ENCODE data around the gene DNAH1. TPM values are rescaled to one million over a fixed set of nuclear protein-coding genes. Genes with fewer than 3 reads are reported as not detected.
"Not testable (repeated sequence)": the region's sequence is repeated elsewhere in the genome, so short reads cannot be mapped to it uniquely, and the experiment has no call there.

DNAH1 gene
- total and polyA plus RNA-seq, 3 donors from 2014 or later, result 40.0 to 50.4 (median 49.1) TPM

- H3K4me3 ChIP-seq, result no peak overlapping the region
- intact Hi-C loops (cut with DNase I; ENCODE audit: low total_unique reads), result no loop called here
- TF ChIP-seq CTCF (IDR thresholded peaks at IDR 0.05) (no peak), POLR2A (IDR thresholded peaks at IDR 0.05) (no peak)
- H3K27ac ChIP-seq, result peak overlapping the region; percentile 88 to 99
- peaks cover 42% of the 10 kb centered on the region for H3K4me1 ChIP-seq
- WGBS, 2 donors, result 15 to 16% methylated on average over 2 of the region's 2 CpGs
- DNase-seq, result no peak
- H3K9me3 ChIP-seq, result no peaks in the 10 kb centered on the region
- no peaks in the 10 kb centered on the region for H3K36me3 ChIP-seq (ENCODE audit: low read depth, missing control alignments)
- no peaks in the 10 kb centered on the region for H3K27me3 ChIP-seq
Measured at GRCh38 chr3:52279596-52279995, 36.5 kb upstream of the DNAH1 start.

- Histone ChIP-seq H3K4me3 (no peak overlapping the region), H3K36me3 (ENCODE audit: low read depth, missing control alignments) (no peaks in the 10 kb centered on the region), H3K4me1 (peaks cover 42% of the 10 kb centered on the region), H3K27ac (peak overlapping the region; percentile 88 to 99), H3K9me3 (no peaks in the 10 kb centered on the region), H3K27me3 (no peaks in the 10 kb centered on the region)
- TF ChIP-seq CTCF (IDR thresholded peaks at IDR 0.05) (no peak), POLR2A (IDR thresholded peaks at IDR 0.05) (no peak)
- no peak for DNase-seq
- WGBS, 2 donors, result 11 to 17% methylated on average over 6 of the region's 6 CpGs
- intact Hi-C loops (cut with DNase I; ENCODE audit: low total_unique reads), result no loop called here
Measured at GRCh38 chr3:52280050-52280461, 36.1 kb upstream of the DNAH1 start.

DNA sequence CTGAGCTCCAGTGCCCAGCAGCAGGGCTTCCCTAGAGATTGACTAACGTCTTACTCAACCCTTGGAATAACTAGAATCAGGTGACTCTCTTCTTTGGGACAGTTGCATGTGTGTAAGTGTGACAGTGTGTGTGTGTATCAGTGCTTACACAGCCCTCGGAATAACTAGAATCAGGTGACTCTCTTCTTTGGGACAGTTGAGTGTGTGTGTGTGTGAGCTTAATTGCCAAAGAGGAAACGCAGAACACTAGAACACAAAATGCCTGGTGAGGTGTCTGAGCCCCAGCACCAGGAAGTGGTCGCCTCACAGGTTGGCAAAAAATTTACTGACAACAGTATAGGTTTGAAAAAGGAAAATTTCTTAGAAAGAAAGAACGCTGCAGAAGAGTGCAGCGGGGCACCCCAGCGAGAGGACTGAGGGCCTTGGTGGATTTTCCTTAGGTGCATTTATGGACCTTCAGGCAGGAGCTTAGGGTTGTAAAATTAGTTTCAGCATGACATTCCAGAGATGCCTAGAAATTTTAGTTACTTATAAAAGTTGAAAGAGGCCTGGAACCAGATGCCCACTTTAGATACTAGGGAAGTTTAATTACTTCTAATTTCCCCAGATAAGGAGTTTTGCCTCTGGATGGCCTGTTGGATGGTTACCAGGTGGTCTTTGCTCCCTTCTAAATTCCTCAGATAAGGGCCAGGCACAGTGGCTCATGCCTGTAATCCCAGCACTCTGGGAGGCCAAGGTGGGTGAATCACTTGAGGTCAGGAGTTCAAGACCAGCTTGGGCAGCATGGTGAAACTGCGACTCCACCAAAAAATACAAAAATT is 33.9 kb upstream of the DNAH1 start:
- 73 to 75% methylated on average over 8 of the region's 8 CpGs for WGBS, 2 donors
- no peak overlapping the region for H3K4me3 ChIP-seq
- intact Hi-C loops (cut with DNase I; ENCODE audit: low total_unique reads), result no loop called here
- no peaks in the 10 kb centered on the region for H3K9me3 ChIP-seq
- TF ChIP-seq POLR2A (IDR thresholded peaks at IDR 0.05) (no peak), CTCF (IDR thresholded peaks at IDR 0.05) (no peak)
- no peaks in the 10 kb centered on the region for H3K36me3 ChIP-seq (ENCODE audit: low read depth, missing control alignments)
- peak overlapping the region; percentile 64 to 68 for H3K27ac ChIP-seq
- H3K4me1 ChIP-seq, result peaks cover 33% of the 10 kb centered on the region
- DNase-seq, result no peak
- H3K27me3 ChIP-seq, result no peaks in the 10 kb centered on the region

DNA sequence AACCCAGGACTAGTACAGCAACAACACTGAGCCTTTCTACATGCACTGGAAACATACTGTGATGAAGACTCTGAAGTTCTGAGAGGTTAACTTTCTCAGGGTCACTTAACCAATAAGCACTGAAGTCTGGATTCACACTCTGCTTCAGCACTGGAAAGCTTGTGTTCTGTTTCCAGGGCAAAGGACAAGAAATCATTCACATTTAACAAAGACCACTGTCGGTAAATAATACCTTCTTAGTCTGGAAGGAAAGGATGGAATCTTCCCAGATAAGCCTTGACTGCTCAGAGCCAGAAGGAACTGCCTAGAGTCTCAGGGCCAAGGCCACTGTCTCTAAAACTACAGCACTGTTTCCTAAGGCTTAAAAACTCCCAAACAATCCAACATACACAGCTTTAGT is 32.8 kb upstream of the DNAH1 start:
- H3K27ac ChIP-seq, result peak overlapping the region; percentile 64 to 68

DNA sequence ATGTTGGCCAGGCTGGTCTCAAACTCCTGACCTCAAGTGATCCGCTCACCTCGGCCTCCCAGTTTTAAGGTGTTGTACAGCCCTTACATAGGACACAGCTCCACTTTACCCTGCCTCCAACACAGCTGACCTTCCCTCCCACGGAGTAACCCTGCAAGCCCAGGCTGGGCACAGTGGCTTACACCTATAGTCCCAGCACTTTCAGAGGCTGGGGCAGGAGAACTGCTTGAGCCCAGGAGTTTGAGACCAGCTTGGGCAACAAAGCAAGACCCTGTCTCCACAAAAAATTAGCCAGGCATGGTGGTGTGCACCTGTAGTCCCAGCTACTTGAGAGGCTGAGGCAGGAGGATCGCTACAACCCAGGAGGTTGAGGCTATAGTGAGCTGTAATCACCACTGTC is 32.1 kb upstream of the DNAH1 start:
- H3K27me3 ChIP-seq; DNase-seq; intact Hi-C loops (cut with DNase I; ENCODE audit: low total_unique reads); H3K9me3 ChIP-seq; H3K36me3 ChIP-seq (ENCODE audit: low read depth, missing control alignments); H3K4me3 ChIP-seq: not testable (repeated sequence)
- peaks cover 41% of the 10 kb centered on the region for H3K4me1 ChIP-seq
- WGBS, 2 donors, result 50 to 61% methylated on average over 4 of the region's 4 CpGs
- H3K27ac ChIP-seq, result peak overlapping the region; percentile 64 to 68

More for the DNA sequence above, 32.8 kb upstream of the DNAH1 start:
- intact Hi-C loops (cut with DNase I; ENCODE audit: low total_unique reads), result no loop called here
- Histone ChIP-seq H3K9me3 (no peaks in the 10 kb centered on the region), H3K36me3 (ENCODE audit: low read depth, missing control alignments) (no peaks in the 10 kb centered on the region), H3K27me3 (no peaks in the 10 kb centered on the region), H3K4me1 (peaks cover 34% of the 10 kb centered on the region), H3K4me3 (no peak overlapping the region)
- peak; percentile 55 for DNase-seq
- WGBS, 2 donors, result 28 to 36% methylated on average over 1 of the region's 1 CpG
- no peak for TF ChIP-seq POLR2A (IDR thresholded peaks at IDR 0.05)
- no peak for TF ChIP-seq CTCF (IDR thresholded peaks at IDR 0.05)

All from testis (tissue), 3 donors.